ENCODE results near the gene ZBTB32. TPM values are rescaled to one million over a fixed set of nuclear protein-coding genes. Genes with fewer than 3 reads are reported as not detected.
A peak's percentile ranks its signal among the peaks of the same experiment; 100 is the strongest.

ZBTB32 gene
- total and polyA plus RNA-seq, 2 of the 8 experiments (the other 6 are each of a cell fraction or from before 2014, with no cell fraction given): 0.11 to 0.50 TPM

DNA sequence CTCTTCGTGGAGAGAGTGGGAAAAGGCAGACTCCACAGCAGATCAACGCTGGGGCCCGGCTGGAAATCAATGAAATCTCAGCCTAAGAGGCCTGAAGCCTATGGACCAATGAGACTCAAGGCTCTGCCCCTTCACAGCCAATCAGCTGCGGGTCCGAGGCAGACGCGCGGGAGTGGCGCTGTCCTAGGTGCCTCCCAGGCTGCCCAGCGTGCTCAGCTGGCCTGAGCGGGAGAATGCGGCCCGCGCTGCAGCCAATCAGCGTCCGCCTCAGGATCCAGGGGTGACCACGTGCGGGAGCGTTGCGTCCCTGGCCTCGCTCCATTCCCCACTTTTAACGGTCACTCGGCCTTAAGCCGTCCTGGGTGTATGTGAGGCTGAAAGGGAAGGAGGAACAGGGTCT is at the start of gene ZBTB32 (continued):
- TF ChIP-seq, protein P1, sequence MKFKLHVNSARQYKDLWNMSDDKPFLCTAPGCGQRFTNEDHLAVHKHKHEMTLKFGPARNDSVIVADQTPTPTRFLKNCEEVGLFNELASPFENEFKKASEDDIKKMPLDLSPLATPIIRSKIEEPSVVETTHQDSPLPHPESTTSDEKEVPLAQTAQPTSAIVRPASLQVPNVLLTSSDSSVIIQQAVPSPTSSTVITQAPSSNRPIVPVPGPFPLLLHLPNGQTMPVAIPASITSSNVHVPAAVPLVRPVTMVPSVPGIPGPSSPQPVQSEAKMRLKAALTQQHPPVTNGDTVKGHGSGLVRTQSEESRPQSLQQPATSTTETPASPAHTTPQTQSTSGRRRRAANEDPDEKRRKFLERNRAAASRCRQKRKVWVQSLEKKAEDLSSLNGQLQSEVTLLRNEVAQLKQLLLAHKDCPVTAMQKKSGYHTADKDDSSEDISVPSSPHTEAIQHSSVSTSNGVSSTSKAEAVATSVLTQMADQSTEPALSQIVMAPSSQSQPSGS (IDR thresholded peaks at IDR 0.05; ENCODE audit: low read length): no peak
- TF ChIP-seq SUZ12 (IDR thresholded peaks at IDR 0.05; ENCODE audit: low read length): no peak
- TF ChIP-seq BCL11A (IDR thresholded peaks at IDR 0.05; ENCODE audit: low read depth in 2 of 2, low read length in 2 of 2): no peak
- peak in 1 of 2 experiments; percentile 84; a peak in 2 of 4 replicates for TF ChIP-seq SIN3A (conservative IDR thresholded peaks at IDR 0.05 in 1 of 2, IDR thresholded peaks at IDR 0.05 in 1 of 2; ENCODE audit: low read depth in 1 of 2, low read length in 2 of 2)
- TF ChIP-seq, protein P2, sequence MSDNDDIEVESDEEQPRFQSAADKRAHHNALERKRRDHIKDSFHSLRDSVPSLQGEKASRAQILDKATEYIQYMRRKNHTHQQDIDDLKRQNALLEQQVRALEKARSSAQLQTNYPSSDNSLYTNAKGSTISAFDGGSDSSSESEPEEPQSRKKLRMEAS (IDR thresholded peaks at IDR 0.05): peak; percentile 100
- TF ChIP-seq, protein P3, sequence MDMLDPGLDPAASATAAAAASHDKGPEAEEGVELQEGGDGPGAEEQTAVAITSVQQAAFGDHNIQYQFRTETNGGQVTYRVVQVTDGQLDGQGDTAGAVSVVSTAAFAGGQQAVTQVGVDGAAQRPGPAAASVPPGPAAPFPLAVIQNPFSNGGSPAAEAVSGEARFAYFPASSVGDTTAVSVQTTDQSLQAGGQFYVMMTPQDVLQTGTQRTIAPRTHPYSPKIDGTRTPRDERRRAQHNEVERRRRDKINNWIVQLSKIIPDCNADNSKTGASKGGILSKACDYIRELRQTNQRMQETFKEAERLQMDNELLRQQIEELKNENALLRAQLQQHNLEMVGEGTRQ (IDR thresholded peaks at IDR 0.05; ENCODE audit: low read length): peak; percentile 54; the same call in 1 of the 2 replicates
- TF ChIP-seq SP4 (IDR thresholded peaks at IDR 0.05; ENCODE audit: low read length): no peak
- no peak for TF ChIP-seq EGR1 (IDR thresholded peaks at IDR 0.05; ENCODE audit: borderline replicate concordance, low read depth, low read length)
- TF ChIP-seq POLR2A (IDR thresholded peaks at IDR 0.05; ENCODE audit: control extremely low read depth in 1 of 2, low read depth in 2 of 2, low read length in 2 of 2): no peak
- TF ChIP-seq SIRT6 (IDR thresholded peaks at IDR 0.05; ENCODE audit: low read length): no peak
